ENCODE data around the gene PHPT1. TPM values are rescaled to one million over a fixed set of nuclear protein-coding genes. Genes with fewer than 3 reads are reported as not detected.
"Not testable (repeated sequence)": the region's sequence is repeated elsewhere in the genome, so short reads cannot be mapped to it uniquely, and the experiment has no call there.

The PHPT1 gene
- 10 to 100 TPM; 75.2 to 95.5 (median 79.0) TPM for total RNA-seq
- polyA plus RNA-seq: 100 to 1,000 TPM; 180 to 189 TPM

- TF ChIP-seq CTCF (IDR thresholded peaks at IDR 0.05): no peak
- Histone ChIP-seq H3K4me1 (peaks cover 24 to 25% (median 24%) of the 10 kb centered on the region in 3 donors), H3K9me3 (no peaks in the 10 kb centered on the region), H3K36me3 (peaks cover 0 to 10% (median 0%) of the 10 kb centered on the region in 3 donors), H3K27me3 (no peaks in the 10 kb centered on the region), H3K27ac (peak within 1 kb of the TSS; percentile 74 to 93 (median 90)), H3K4me3 (peak within 1 kb of the TSS; percentile 66 to 94 (median 90))
- DNase-seq (peak; percentile 96 to 100 (median 99)), FAIRE-seq (peak; percentile 94), ATAC-seq (peak; percentile 80 to 90 (median 82))
- intact Hi-C loops (cut with DNase I): loop anchor here in 2 of 3 donors (10.0 kb wide), 2 partner anchors 54 to 96 kb away; partner anchors contain the start of genes C8G (in 1 of the 2), CCDC183 (in 1 of the 2), FBXW5 (in 1 of the 2) and TMEM141 (in 1 of the 2)
- 0 to 1% methylated on average over 60 to 77 of the region's 77 CpGs for WGBS, 2 donors
Measured at GRCh38 chr9:136849038-136849959, at the start of gene PHPT1. PHPT1 (plus strand) TSS chr9:136849409; CDS start chr9:136849431, 22 bp downstream.

GRCh38 chr9:136799854-136800657, 49.2 kb upstream of the PHPT1 start:
- peak; percentile 77 to 84 (median 81) for ATAC-seq
- 1% methylated on average over 58 to 63 of the region's 63 CpGs for WGBS, 2 donors
- intact Hi-C loops (cut with DNase I): loop anchor here in 2 of 3 donors (10.0 kb wide), 2 partner anchors 45 to 145 kb away; partner anchors contain the start of genes AJM1 (in 1 of the 2), C8G (in 1 of the 2), FBXW5 (in 1 of the 2) and PHPT1 (in 1 of the 2)
- H3K4me3 ChIP-seq: peak overlapping the region; percentile 16 to 50 (median 34)
- DNase-seq: peak; percentile 93 to 98 (median 95)
- no peaks in the 10 kb centered on the region for H3K36me3 ChIP-seq
- no peaks in the 10 kb centered on the region for H3K9me3 ChIP-seq
- TF ChIP-seq CTCF (IDR thresholded peaks at IDR 0.05): no peak
- peaks cover 29 to 34% (median 32%) of the 10 kb centered on the region in 3 donors for H3K4me1 ChIP-seq
- H3K27me3 ChIP-seq: no peaks in the 10 kb centered on the region
- H3K27ac ChIP-seq: peak overlapping the region; percentile 69 to 87 (median 77)
- FAIRE-seq: no peak

GRCh38 chr9:136802321-136802720, 46.9 kb upstream of the PHPT1 start:
- Histone ChIP-seq H3K4me3 (no peak overlapping the region), H3K9me3 (no peaks in the 10 kb centered on the region), H3K27ac (no peak overlapping the region), H3K27me3 (no peaks in the 10 kb centered on the region), H3K4me1 (peaks cover 14 to 31% (median 20%) of the 10 kb centered on the region in 3 donors), H3K36me3 (no peaks in the 10 kb centered on the region)
- intact Hi-C loops (cut with DNase I): no loop called here
- WGBS, 2 donors: 81 to 91% methylated on average over 6 of the region's 6 CpGs
- no peak for FAIRE-seq
- no peak for ATAC-seq
- no peak for TF ChIP-seq CTCF (IDR thresholded peaks at IDR 0.05)
- peak in 1 of 6 donors; percentile 27 for DNase-seq

- H3K4me1 ChIP-seq: peaks cover 12 to 27% (median 14%) of the 10 kb centered on the region in 3 donors
- FAIRE-seq; ATAC-seq; H3K27me3 ChIP-seq; intact Hi-C loops (cut with DNase I); H3K27ac ChIP-seq; H3K9me3 ChIP-seq; H3K36me3 ChIP-seq; H3K4me3 ChIP-seq: not testable (repeated sequence)
- peak in 3 of 6 donors; percentile 36 to 71 (median 53) for DNase-seq
- WGBS, 2 donors: 92 to 93% methylated on average over 5 to 8 of the region's 9 CpGs
Measured at GRCh38 chr9:136803009-136803550, 46.1 kb upstream of the PHPT1 start.

Measured in pancreas (tissue), 10 donors.